SK-N-SH (cell line): ENCODE data around the gene ALDH16A1. TPM values are rescaled to one million over a fixed set of nuclear protein-coding genes. Genes with fewer than 3 reads are reported as not detected.

Experiments
- CTCF ChIA-PET: fragments of 300-600, 350-600 bp; formaldehyde crosslinking; extraction: SDS; loops from one replicate; lab custom pipeline; 2021; lab: Yijun Ruan, JAX
- POLR2A ChIA-PET: fragments of 350-600 bp; sonication (Branson Sonifier 250); formaldehyde crosslinking; extraction: SDS; loops from one replicate; lab custom pipeline; 2020; ENCODE audit warnings: antibody characterized with exemption, inconsistent platforms; lab: Yijun Ruan, JAX
- DNase-seq: peaks from one replicate; pipeline ENCODE4 v3.0.0; 2012
- H2AFZ ChIP-seq: fragments of 200-600 bp; sonication (generic); 2 replicates; pipeline ENCODE4 v1.8.1; 2016; ENCODE audit warnings: antibody characterized with exemption, mild to moderate bottlenecking, low read depth
- H3F3A ChIP-seq: fragments of 200-600 bp; sonication (generic); replicated peaks from 2 replicates; pipeline ENCODE3; 2016; ENCODE audit warnings: antibody characterized with exemption, mild to moderate bottlenecking; ENCODE audit not compliant: insufficient read depth
- H3K27ac ChIP-seq, 2 experiments: fragments of 200-500 bp in 1 of 2; fragments of 200-600 bp in 1 of 2; sonication (Bioruptor generic) in 1 of 2; sonication (generic), shearing (Covaris generic) in 1 of 2; 2 replicates each; pipeline versions ENCODE4 v1.5.1 to v1.6.1; 2014 to 2016; ENCODE audit warnings: low read depth in 2 of 2, inconsistent platforms in 1 of 2, low read length in 1 of 2, mild to moderate bottlenecking in 1 of 2, mixed read lengths in 1 of 2
- H3K27me3 ChIP-seq: fragments of 200-600 bp; sonication (generic), shearing (Covaris generic); 2 replicates; pipeline ENCODE4 v1.6.1; 2016; ENCODE audit warnings: mixed run types; ENCODE audit not compliant: insufficient read depth
- H3K36me3 ChIP-seq, 2 experiments: fragments of 200-500 bp in 1 of 2; fragments of 200-600 bp in 1 of 2; sonication (Bioruptor generic) in 1 of 2; sonication (generic) in 1 of 2; replicated peaks in 1 of 2; 2 replicates each; pipeline versions ENCODE3 to v1.5.1; 2014 to 2016; ENCODE audit warnings: low read length in 1 of 2, mild to moderate bottlenecking in 1 of 2; ENCODE audit not compliant: insufficient read depth in 2 of 2, control insufficient read depth in 1 of 2
- H3K4me1 ChIP-seq, 2 experiments: fragments of 200-500 bp in 1 of 2; fragments of 200-600 bp in 1 of 2; sonication (Bioruptor generic) in 1 of 2; sonication (generic), shearing (Covaris generic) in 1 of 2; 2 replicates each; pipeline versions ENCODE4 v1.5.1 to v1.6.1; 2014 to 2016; ENCODE audit warnings: low read depth in 1 of 2, low read length in 1 of 2, mixed run types in 1 of 2; ENCODE audit not compliant: insufficient read depth in 2 of 2, control insufficient read depth in 1 of 2
- H3K4me2 ChIP-seq: fragments of 200-600 bp; sonication (generic), shearing (Covaris generic); 2 replicates; pipeline ENCODE4 v1.6.1; 2017; ENCODE audit warnings: mixed run types
- H3K4me3 ChIP-seq, 2 experiments: fragments of 200-500 bp in 1 of 2; fragments of 200-600 bp in 1 of 2; sonication (Bioruptor generic) in 1 of 2; sonication (generic), shearing (Covaris generic) in 1 of 2; 2 replicates each; pipeline versions ENCODE4 v1.5.1 to v1.8.1; 2014 to 2016; ENCODE audit warnings: low read depth in 2 of 2, inconsistent platforms in 1 of 2, low read length in 1 of 2, mild to moderate bottlenecking in 1 of 2, mixed read lengths in 1 of 2, moderate library complexity in 1 of 2
- H3K79me2 ChIP-seq: fragments of 200-600 bp; sonication (generic); 2 replicates; pipeline ENCODE4 v1.8.1; 2017; ENCODE audit warnings: mild to moderate bottlenecking; ENCODE audit not compliant: insufficient read depth
- H3K9ac ChIP-seq: fragments of 200-600 bp; sonication (generic); 2 replicates; pipeline ENCODE4 v1.6.1; 2017; ENCODE audit warnings: mixed run types
- H3K9me2 ChIP-seq: fragments of 200-600 bp; sonication (generic); 2 replicates; pipeline ENCODE4 v1.6.1; 2017; ENCODE audit warnings: mixed run types
- H3K9me3 ChIP-seq: fragments of 200-600 bp; sonication (generic); 2 replicates; pipeline ENCODE4 v1.6.1; 2017; ENCODE audit warnings: mixed run types, mild to moderate bottlenecking, moderate library complexity
- H4K20me1 ChIP-seq: fragments of 200-600 bp; sonication (generic); 2 replicates; pipeline ENCODE4 v1.6.1; 2017; ENCODE audit warnings: mild to moderate bottlenecking, mixed run types; ENCODE audit not compliant: insufficient read depth
- FOXM1 ChIP-seq: IDR thresholded peaks from 2 replicates; pipeline ENCODE4 v1.4.0; 2012; ENCODE audit warnings: low read depth, mild to moderate bottlenecking
- POLR2AphosphoS5 ChIP-seq: IDR thresholded peaks from 2 replicates; pipeline ENCODE4 v1.6.1; 2012; ENCODE audit warnings: low read depth, low read length
- ZBTB33 ChIP-seq: IDR thresholded peaks from 2 replicates; pipeline ENCODE4 v1.4.0; 2012; ENCODE audit warnings: low read depth, borderline replicate concordance
- WGBS: methylation state at CpG from one replicate; pipeline ENCODE4 v1.1.6; 2017; ENCODE audit warnings: low lambda C conversion rate; 5-methylcytosine and 5-hydroxymethylcytosine counted together
- polyA plus RNA-seq, 3 experiments: library from polyadenylated mRNA; depleted of rRNA; stranded (reverse); fragments of >200 nt; gene quantifications; 2 replicates each; pipeline ENCODE4 v1.2.3, GENCODE V29; 2012
- TF ChIP-seq, protein P1 (sequence below): fragments of 150-350 bp; IDR thresholded peaks from 2 replicates; pipeline ENCODE4 v1.6.1; 2016; ENCODE audit warnings: mild to moderate bottlenecking, low read depth, low read length

The ALDH16A1 gene
- polyA plus RNA-seq, 1 of the 3 experiments (the other 2 are of a cell fraction): 15.7 TPM

DNA sequence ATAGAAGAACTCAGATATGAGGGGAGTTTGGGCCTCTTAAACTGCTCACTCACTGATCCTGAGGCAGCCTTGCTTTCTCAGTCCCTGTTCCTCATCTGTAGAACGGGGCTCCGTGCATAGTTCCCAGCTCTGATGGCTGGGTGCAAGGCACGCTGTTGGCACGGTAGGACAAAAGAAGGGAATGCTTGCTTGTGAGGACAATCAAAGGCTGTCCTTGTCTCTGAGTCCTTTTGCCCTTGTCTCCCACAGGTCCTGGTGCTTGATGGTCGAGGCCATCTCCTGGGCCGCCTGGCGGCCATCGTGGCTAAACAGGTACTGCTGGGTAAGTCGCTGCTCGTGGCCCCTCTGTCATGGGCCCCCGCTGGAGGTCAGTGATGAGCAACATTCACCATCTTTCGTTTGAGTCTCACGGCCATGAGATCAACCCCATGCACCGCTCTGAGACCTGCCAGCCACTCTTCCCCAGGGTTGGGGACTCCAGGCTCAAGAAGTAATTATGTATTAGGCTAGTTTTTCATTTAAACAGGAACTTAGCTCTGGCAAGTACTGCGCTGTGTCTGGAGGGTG, 36.7 kb downstream of the ALDH16A1 start:
- no peaks in the 10 kb centered on the region for H3K9me3 ChIP-seq
- WGBS: 58% methylated on average over 12 of the region's 15 CpGs
- peak overlapping the region; percentile 92 for H3K4me2 ChIP-seq
- H3K27me3 ChIP-seq: no peaks in the 10 kb centered on the region
- H3K27ac ChIP-seq: peak overlapping the region; percentile 13 to 80
- peak overlapping the region; percentile 98 for H3K9ac ChIP-seq
- H3K79me2 ChIP-seq: peaks cover 38% of the 10 kb centered on the region
- peak overlapping the region; percentile 86 to 92 for H3K4me3 ChIP-seq
- no peak overlapping the region for H2AFZ ChIP-seq
- CTCF ChIA-PET: interaction anchor here (1.0 to 3.4 kb wide), 2 partner anchors 57 to 80 kb away, joined by 4 to 12 read pairs; no protein-coding TSS in a partner anchor
- peaks cover 36 to 48% of the 10 kb centered on the region in 2 experiments for H3K36me3 ChIP-seq
- peaks cover 32% of the 10 kb centered on the region for H4K20me1 ChIP-seq
- no peaks in the 10 kb centered on the region for H3K9me2 ChIP-seq
- POLR2A ChIA-PET: interaction anchor here (0.6 kb wide), 2 partner anchors 92 to 490 kb away, joined by 3 read pairs; no protein-coding TSS in a partner anchor
- peaks cover 0 to 21% of the 10 kb centered on the region in 2 experiments; a peak in 1 of 4 replicates for H3K4me1 ChIP-seq
- TF ChIP-seq FOXM1 (no peak), POLR2AphosphoS5 (peak; percentile 44; the same call in 1 of the 2 replicates)
- TF ChIP-seq, all 33 proteins: peak for 1
- DNase-seq: no peak
- peaks cover 65% of the 10 kb centered on the region for H3F3A ChIP-seq

- Histone ChIP-seq H3K4me1 (peaks cover 0 to 21% of the 10 kb centered on the region in 2 experiments; a peak in 1 of 4 replicates), H3K9me3 (no peaks in the 10 kb centered on the region), H3K9ac (peak overlapping the region; percentile 98; the same call in 1 of the 2 replicates), H3K9me2 (no peaks in the 10 kb centered on the region), H4K20me1 (peaks cover 32% of the 10 kb centered on the region)
- CTCF ChIA-PET: interaction anchor here (0.8 to 3.4 kb wide), 3 partner anchors 56 to 189 kb away, joined by 3 to 12 read pairs (median 4); no protein-coding TSS in a partner anchor
- TF ChIP-seq FOXM1 (no peak), ZBTB33 (no peak)
- TF ChIP-seq, protein P1, sequence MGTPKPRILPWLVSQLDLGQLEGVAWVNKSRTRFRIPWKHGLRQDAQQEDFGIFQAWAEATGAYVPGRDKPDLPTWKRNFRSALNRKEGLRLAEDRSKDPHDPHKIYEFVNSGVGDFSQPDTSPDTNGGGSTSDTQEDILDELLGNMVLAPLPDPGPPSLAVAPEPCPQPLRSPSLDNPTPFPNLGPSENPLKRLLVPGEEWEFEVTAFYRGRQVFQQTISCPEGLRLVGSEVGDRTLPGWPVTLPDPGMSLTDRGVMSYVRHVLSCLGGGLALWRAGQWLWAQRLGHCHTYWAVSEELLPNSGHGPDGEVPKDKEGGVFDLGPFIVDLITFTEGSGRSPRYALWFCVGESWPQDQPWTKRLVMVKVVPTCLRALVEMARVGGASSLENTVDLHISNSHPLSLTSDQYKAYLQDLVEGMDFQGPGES: no peak
- TF ChIP-seq, all 33 proteins: peak for 0
- H3K27me3 ChIP-seq: no peaks in the 10 kb centered on the region
- POLR2A ChIA-PET: no interaction called here
- peak overlapping the region; percentile 13 to 80 for H3K27ac ChIP-seq
- no peak overlapping the region for H2AFZ ChIP-seq
- H3K79me2 ChIP-seq: peaks cover 38% of the 10 kb centered on the region
- peaks cover 72% of the 10 kb centered on the region for H3F3A ChIP-seq
- peak overlapping the region in 1 of 2 experiments; percentile 86; a peak in 1 of 4 replicates for H3K4me3 ChIP-seq
- 98% methylated on average over 17 of the region's 27 CpGs for WGBS
- DNase-seq: no peak
- H3K36me3 ChIP-seq: peaks cover 36 to 48% of the 10 kb centered on the region in 2 experiments
- H3K4me2 ChIP-seq: peak overlapping the region; percentile 92; the same call in 1 of the 2 replicates
Observed at GRCh38 chr19:49490287-49491029, 37.4 kb downstream of the ALDH16A1 start.
